Endothelial cell (in vitro differentiated cells): ENCODE data around the gene SPAG9. TPM values are rescaled to one million over a fixed set of nuclear protein-coding genes. Genes with fewer than 3 reads are reported as not detected.

Experiments
- DNase-seq: peaks from one replicate; pipeline ENCODE4 v3.0.0; 2021; ENCODE audit warnings: low spot score
- H3K27ac Mint-ChIP-seq: one replicate; pipeline ENCODE4 v1.8.0; 2021; ENCODE audit warnings: mixed read lengths, inconsistent platforms; ENCODE audit not compliant: unreplicated experiment
- H3K27me3 Mint-ChIP-seq: one replicate; pipeline ENCODE4 v1.8.0; 2021; ENCODE audit warnings: mild to moderate bottlenecking, moderate library complexity, mixed read lengths, inconsistent platforms; ENCODE audit not compliant: unreplicated experiment
- H3K36me3 Mint-ChIP-seq: one replicate; pipeline ENCODE4 v1.8.0; 2021; ENCODE audit warnings: mild to moderate bottlenecking, low read depth, mixed read lengths, inconsistent platforms; ENCODE audit not compliant: unreplicated experiment
- H3K4me1 Mint-ChIP-seq: one replicate; pipeline ENCODE4 v1.8.0; 2021; ENCODE audit warnings: mild to moderate bottlenecking, mixed read lengths, inconsistent platforms; ENCODE audit not compliant: unreplicated experiment
- H3K4me3 Mint-ChIP-seq: one replicate; pipeline ENCODE4 v1.8.0; 2021; ENCODE audit warnings: mild to moderate bottlenecking, mixed read lengths, inconsistent platforms; ENCODE audit not compliant: unreplicated experiment
- H3K9me3 Mint-ChIP-seq: one replicate; pipeline ENCODE4 v1.8.0; 2021; ENCODE audit warnings: mixed read lengths, inconsistent platforms; ENCODE audit not compliant: unreplicated experiment
- CTCF ChIP-seq: fragments of 200-600 bp; sonication (generic); IDR thresholded peaks from one replicate; pipeline ENCODE4 v1.5.0; 2021; ENCODE audit warnings: antibody characterized with exemption; ENCODE audit not compliant: unreplicated experiment
- total RNA-seq: library from RNA; stranded (reverse); fragmentation: NEBNext Ultra II Directional; extraction: Animal tissue kit (Norgen Biotek cat#: 25700); gene quantifications from one replicate; pipeline ENCODE4 v1.2.1, GENCODE V29; 2021; ENCODE audit not compliant: unreplicated experiment

Gene SPAG9
- total RNA-seq, 1 donor from 2014 or later, result 107 TPM

GRCh38 chr17:51045621-51046020 is 75.0 kb downstream of the SPAG9 start:
- no peaks in the 10 kb centered on the region for H3K9me3 Mint-ChIP-seq
- no peaks in the 10 kb centered on the region for H3K36me3 Mint-ChIP-seq
- TF ChIP-seq CTCF, result no peak
- no peak for DNase-seq
- peaks cover 17% of the 10 kb centered on the region for H3K4me1 Mint-ChIP-seq
- no peaks in the 10 kb centered on the region for H3K27me3 Mint-ChIP-seq
- no peak overlapping the region for H3K27ac Mint-ChIP-seq
- peak overlapping the region; percentile 67 for H3K4me3 Mint-ChIP-seq

GRCh38 chr17:51044976-51045375 is 75.7 kb downstream of the SPAG9 start:
- H3K4me1 Mint-ChIP-seq, result peaks cover 16% of the 10 kb centered on the region
- H3K9me3 Mint-ChIP-seq, result no peaks in the 10 kb centered on the region
- peak overlapping the region; percentile 61 for H3K27ac Mint-ChIP-seq
- H3K27me3 Mint-ChIP-seq, result no peaks in the 10 kb centered on the region
- no peaks in the 10 kb centered on the region for H3K36me3 Mint-ChIP-seq
- no peak overlapping the region for H3K4me3 Mint-ChIP-seq
- DNase-seq, result no peak
- TF ChIP-seq CTCF, result no peak

GRCh38 chr17:51036084-51036483 is 84.6 kb downstream of the SPAG9 start:
- Mint-ChIP-seq H3K9me3 (no peaks in the 10 kb centered on the region), H3K27me3 (no peaks in the 10 kb centered on the region), H3K4me3 (peak overlapping the region; percentile 2), H3K27ac (peak overlapping the region; percentile 79), H3K4me1 (peaks cover 11% of the 10 kb centered on the region), H3K36me3 (no peaks in the 10 kb centered on the region)
- no peak for TF ChIP-seq CTCF
- no peak for DNase-seq

GRCh38 chr17:51035431-51035830 is 85.2 kb downstream of the SPAG9 start:
- H3K36me3 Mint-ChIP-seq, result no peaks in the 10 kb centered on the region
- no peak overlapping the region for H3K4me3 Mint-ChIP-seq
- no peaks in the 10 kb centered on the region for H3K9me3 Mint-ChIP-seq
- no peak for TF ChIP-seq CTCF
- DNase-seq, result peak; percentile 12
- H3K4me1 Mint-ChIP-seq, result peaks cover 11% of the 10 kb centered on the region
- peak overlapping the region; percentile 79 for H3K27ac Mint-ChIP-seq
- no peaks in the 10 kb centered on the region for H3K27me3 Mint-ChIP-seq

- H3K36me3 Mint-ChIP-seq, result no peaks in the 10 kb centered on the region
- peaks cover 11% of the 10 kb centered on the region for H3K4me1 Mint-ChIP-seq
- no peak overlapping the region for H3K4me3 Mint-ChIP-seq
- no peaks in the 10 kb centered on the region for H3K9me3 Mint-ChIP-seq
- peak overlapping the region; percentile 87 for H3K27ac Mint-ChIP-seq
- DNase-seq, result no peak
- TF ChIP-seq CTCF, result no peak
- no peaks in the 10 kb centered on the region for H3K27me3 Mint-ChIP-seq
These were observed 85.9 kb downstream of the SPAG9 start for GRCh38 chr17:51034800-51035199.
